ENCODE measurements around the gene PDS5A. TPM values are rescaled to one million over a fixed set of nuclear protein-coding genes. Genes with fewer than 3 reads are reported as not detected.
A peak's percentile ranks its signal among the peaks of the same experiment; 100 is the strongest.

PDS5A gene
- total and polyA plus RNA-seq, 4 experiments from 2014 or later: 27.4 to 97.6 (median 76.8) TPM

DNA sequence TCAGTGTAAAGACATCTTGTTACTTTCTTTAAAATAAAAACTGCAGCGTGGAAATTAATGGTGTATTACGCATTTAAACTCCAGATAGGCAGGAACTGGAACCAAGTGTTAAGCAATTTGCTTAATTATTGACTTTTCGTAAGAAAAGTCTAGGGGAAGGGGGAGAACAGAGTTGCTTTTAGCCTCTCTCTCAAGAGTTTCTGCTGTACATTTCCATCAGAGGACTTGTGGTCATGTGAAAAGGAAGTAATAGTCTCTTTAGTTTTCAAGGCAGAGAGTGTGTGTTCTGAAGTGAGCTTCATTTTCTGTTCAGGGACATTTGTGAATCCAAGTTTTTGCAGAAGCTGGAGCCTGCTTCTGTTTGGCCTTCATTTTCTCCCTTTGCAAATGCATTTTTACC, 152.6 kb downstream of the PDS5A start:
- CTCF ChIA-PET (ENCODE audit: partially characterized antibody): interaction anchor here (0.7 kb wide), 1 partner anchor 923 kb away, joined by 5 read pairs; no protein-coding TSS in a partner anchor
- H3K27ac ChIP-seq (ENCODE audit: low read depth, low read length): no peak overlapping the region
- peaks cover 25% of the 10 kb centered on the region for H3K36me3 ChIP-seq (ENCODE audit: insufficient read depth, low read length)
- intact Hi-C loops (cut with micrococcal nuclease): no loop called here
- Mint-ChIP-seq H3K27ac (peak overlapping the region in 1 of 7 donors; percentile 43), H3K4me3 (no peak overlapping the region), H3K27me3 (no peaks in the 10 kb centered on the region), H3K36me3 (peaks cover 13 to 58% of the 10 kb centered on the region in 2 donors), H3K4me1 (peaks cover 0 to 3% (median 0%) of the 10 kb centered on the region in 4 donors), H3K9me3 (no peaks in the 10 kb centered on the region)
- no peaks in the 10 kb centered on the region for H3K4me1 ChIP-seq (ENCODE audit: insufficient read depth, low read length)
- H3K27me3 ChIP-seq (ENCODE audit: insufficient read depth, low read length): no peaks in the 10 kb centered on the region
- no peak for DNase-seq
- POLR2A ChIA-PET (ENCODE audit: partially characterized antibody): no interaction called here
- H3K4me3 ChIP-seq (ENCODE audit: low read length in 2 of 2): no peak overlapping the region
- no peaks in the 10 kb centered on the region for H3K9me3 ChIP-seq (ENCODE audit: control insufficient read depth in 1 of 2, low read length in 2 of 2)

DNA sequence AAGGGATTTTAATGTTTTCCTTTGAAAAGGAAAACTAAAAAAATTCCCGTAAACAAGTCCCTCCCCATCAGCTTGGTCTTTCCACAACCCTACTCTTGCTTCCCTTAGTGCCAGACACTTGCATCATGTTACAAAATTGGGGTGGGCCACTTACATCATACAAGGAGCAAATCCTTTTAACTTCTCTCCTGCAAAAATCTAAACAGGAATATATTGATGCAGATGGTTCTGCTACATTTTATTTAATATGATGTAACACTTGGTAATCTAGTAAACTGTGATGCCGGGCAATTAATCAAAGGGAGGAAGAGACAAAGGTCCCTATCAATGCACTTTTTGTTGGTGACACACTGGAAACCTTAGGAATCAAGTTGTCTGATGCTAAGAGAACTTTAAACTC, 154.5 kb downstream of the PDS5A start:
- Histone ChIP-seq H3K4me1 (ENCODE audit: insufficient read depth, low read length) (no peaks in the 10 kb centered on the region), H3K4me3 (ENCODE audit: low read length in 2 of 2) (no peak overlapping the region), H3K9me3 (ENCODE audit: control insufficient read depth in 1 of 2, low read length in 2 of 2) (no peaks in the 10 kb centered on the region), H3K27me3 (ENCODE audit: insufficient read depth, low read length) (no peaks in the 10 kb centered on the region), H3K36me3 (ENCODE audit: insufficient read depth, low read length) (peaks cover 19% of the 10 kb centered on the region), H3K27ac (ENCODE audit: low read depth, low read length) (no peak overlapping the region)
- H3K36me3 Mint-ChIP-seq: peaks cover under 1 to 50% of the 10 kb centered on the region in 2 donors
- no peaks in the 10 kb centered on the region for H3K27me3 Mint-ChIP-seq
- peaks cover 0 to 2% (median 0%) of the 10 kb centered on the region in 8 donors for H3K9me3 Mint-ChIP-seq
- no peak overlapping the region for H3K4me3 Mint-ChIP-seq
- intact Hi-C loops (cut with micrococcal nuclease): no loop called here
- CTCF ChIA-PET (ENCODE audit: partially characterized antibody): no interaction called here
- no peak for DNase-seq
- no peaks in the 10 kb centered on the region for H3K4me1 Mint-ChIP-seq
- POLR2A ChIA-PET (ENCODE audit: partially characterized antibody): no interaction called here
- peak overlapping the region in 4 of 7 donors; percentile 11 to 70 (median 18) for H3K27ac Mint-ChIP-seq

DNA sequence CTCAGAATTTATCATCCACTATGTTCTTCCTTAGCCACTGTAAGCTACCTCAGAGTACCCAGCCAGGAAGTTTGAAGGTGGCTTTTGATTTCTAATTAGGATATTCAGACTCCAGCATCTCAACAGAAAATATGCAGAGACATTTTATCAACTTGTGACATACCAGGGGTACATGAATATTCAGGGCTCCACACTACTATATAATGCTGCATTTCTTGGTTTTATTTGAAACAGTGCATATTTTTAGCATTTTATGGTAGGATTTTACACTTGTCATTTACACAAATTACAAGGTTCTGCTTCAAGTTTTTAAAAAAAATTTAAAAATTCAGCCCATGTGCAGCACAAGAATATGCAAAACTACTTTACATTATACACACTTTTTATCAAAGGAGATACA, 155.0 kb downstream of the PDS5A start:
- CTCF ChIA-PET (ENCODE audit: partially characterized antibody): no interaction called here
- Histone ChIP-seq H3K4me1 (ENCODE audit: insufficient read depth, low read length) (no peaks in the 10 kb centered on the region), H3K27ac (ENCODE audit: low read depth, low read length) (no peak overlapping the region), H3K36me3 (ENCODE audit: insufficient read depth, low read length) (peaks cover 13% of the 10 kb centered on the region), H3K4me3 (ENCODE audit: low read length in 2 of 2) (no peak overlapping the region), H3K9me3 (ENCODE audit: control insufficient read depth in 1 of 2, low read length in 2 of 2) (no peaks in the 10 kb centered on the region), H3K27me3 (ENCODE audit: insufficient read depth, low read length) (no peaks in the 10 kb centered on the region)
- H3K4me1 Mint-ChIP-seq: no peaks in the 10 kb centered on the region
- DNase-seq: no peak
- peaks cover 0 to 46% of the 10 kb centered on the region in 2 donors for H3K36me3 Mint-ChIP-seq
- intact Hi-C loops (cut with micrococcal nuclease): no loop called here
- H3K9me3 Mint-ChIP-seq: peaks cover 0 to 2% (median 0%) of the 10 kb centered on the region in 8 donors
- H3K4me3 Mint-ChIP-seq: no peak overlapping the region
- no peak overlapping the region for H3K27ac Mint-ChIP-seq
- POLR2A ChIA-PET (ENCODE audit: partially characterized antibody): no interaction called here
- no peaks in the 10 kb centered on the region for H3K27me3 Mint-ChIP-seq

DNA sequence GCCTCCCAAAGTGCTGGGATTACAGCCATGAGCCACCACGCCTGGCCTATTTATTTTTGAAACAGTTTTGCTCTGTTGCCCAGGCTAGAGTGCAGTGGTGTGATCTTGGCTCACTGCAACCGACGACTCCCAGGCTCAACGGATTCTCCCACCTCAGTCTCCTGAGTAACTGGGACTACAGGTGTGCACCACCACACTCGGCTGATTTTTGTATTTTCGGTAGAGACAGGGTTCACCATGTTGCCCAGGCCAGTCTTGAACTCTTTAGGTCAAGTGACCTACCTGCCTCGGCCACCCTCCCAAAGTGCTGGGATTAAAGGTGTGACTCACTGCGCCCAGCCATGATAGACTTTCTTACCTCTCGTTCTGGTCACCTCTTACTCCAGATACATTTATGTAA, 155.8 kb downstream of the PDS5A start:
- ChIA-PET CTCF (ENCODE audit: partially characterized antibody) (no interaction called here), POLR2A (ENCODE audit: partially characterized antibody) (no interaction called here)
- Mint-ChIP-seq H3K27ac (peak overlapping the region in 3 of 7 donors; percentile 4 to 60 (median 41)), H3K36me3 (peaks cover 0 to 41% of the 10 kb centered on the region in 2 donors), H3K27me3 (no peaks in the 10 kb centered on the region), H3K4me3 (no peak overlapping the region), H3K4me1 (peaks cover 0 to 2% (median 0%) of the 10 kb centered on the region in 4 donors), H3K9me3 (peaks cover 0 to 2% (median 0%) of the 10 kb centered on the region in 8 donors)
- H3K27ac ChIP-seq (ENCODE audit: low read depth, low read length): no peak overlapping the region
- DNase-seq: no peak
- H3K4me3 ChIP-seq (ENCODE audit: low read length in 2 of 2): no peak overlapping the region
- no peaks in the 10 kb centered on the region for H3K4me1 ChIP-seq (ENCODE audit: insufficient read depth, low read length)
- no peaks in the 10 kb centered on the region for H3K27me3 ChIP-seq (ENCODE audit: insufficient read depth, low read length)
- peaks cover 13% of the 10 kb centered on the region for H3K36me3 ChIP-seq (ENCODE audit: insufficient read depth, low read length)
- intact Hi-C loops (cut with micrococcal nuclease): no loop called here
- no peaks in the 10 kb centered on the region for H3K9me3 ChIP-seq (ENCODE audit: control insufficient read depth in 1 of 2, low read length in 2 of 2)

DNA sequence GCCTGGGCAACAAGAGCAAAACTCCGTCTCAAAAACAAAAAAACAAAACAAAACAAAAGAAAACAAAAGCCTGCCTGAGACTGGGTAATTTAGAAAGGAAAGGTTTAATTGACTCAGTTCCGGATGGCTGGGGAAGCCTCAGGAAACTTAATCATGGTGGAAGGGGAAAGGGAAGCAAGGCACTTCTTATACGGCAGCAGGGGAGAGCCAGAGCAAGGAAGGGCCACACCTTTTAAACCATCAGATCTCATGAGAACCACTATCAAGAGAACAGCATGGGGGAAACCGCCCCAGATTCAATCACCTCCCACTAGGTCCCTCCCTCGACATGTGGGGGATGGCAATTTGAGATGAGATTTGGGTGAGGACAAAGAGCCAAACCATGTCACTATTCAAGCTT, 157.5 kb downstream of the PDS5A start:
- no peak for DNase-seq
- Histone ChIP-seq H3K9me3 (ENCODE audit: control insufficient read depth in 1 of 2, low read length in 2 of 2) (no peaks in the 10 kb centered on the region), H3K36me3 (ENCODE audit: insufficient read depth, low read length) (peaks cover 4% of the 10 kb centered on the region), H3K4me1 (ENCODE audit: insufficient read depth, low read length) (no peaks in the 10 kb centered on the region), H3K27ac (ENCODE audit: low read depth, low read length) (no peak overlapping the region), H3K27me3 (ENCODE audit: insufficient read depth, low read length) (no peaks in the 10 kb centered on the region), H3K4me3 (ENCODE audit: low read length in 2 of 2) (no peak overlapping the region)
- Mint-ChIP-seq H3K4me1 (peaks cover 0 to 2% (median 0%) of the 10 kb centered on the region in 4 donors), H3K9me3 (peaks cover 0 to 4% (median 0%) of the 10 kb centered on the region in 8 donors), H3K36me3 (peaks cover 0 to 29% of the 10 kb centered on the region in 2 donors), H3K27me3 (no peaks in the 10 kb centered on the region), H3K27ac (peak overlapping the region in 1 of 7 donors; percentile 21), H3K4me3 (no peak overlapping the region)
- CTCF ChIA-PET (ENCODE audit: partially characterized antibody): no interaction called here
- POLR2A ChIA-PET (ENCODE audit: partially characterized antibody): no interaction called here
- intact Hi-C loops (cut with micrococcal nuclease): no loop called here

DNA sequence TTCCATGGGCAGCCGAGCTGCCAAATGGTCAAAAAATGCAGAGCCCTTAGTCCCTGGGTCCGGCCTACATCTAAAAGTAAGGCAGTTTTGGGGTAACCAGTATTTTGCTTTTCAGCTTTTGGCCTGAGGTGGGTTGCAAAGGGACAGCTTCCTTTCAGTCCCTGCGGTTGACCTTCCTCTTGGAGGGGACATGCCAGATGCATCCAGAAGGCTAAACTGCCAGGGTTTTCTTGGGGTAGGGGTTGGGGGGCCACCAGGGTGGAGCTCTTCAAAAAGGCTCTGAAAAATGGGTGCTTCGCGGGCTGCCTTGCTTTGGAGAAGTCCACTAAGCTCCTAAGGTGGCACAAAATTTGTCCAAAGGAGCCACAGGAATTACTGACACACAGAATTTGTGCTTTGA, 159.1 kb downstream of the PDS5A start:
- CTCF ChIA-PET (ENCODE audit: partially characterized antibody): interaction anchor here (0.7 kb wide), 1 partner anchor 13 kb away, joined by 3 read pairs; no protein-coding TSS in a partner anchor
- H3K9me3 Mint-ChIP-seq: peaks cover 0 to 4% (median 0%) of the 10 kb centered on the region in 8 donors
- Histone ChIP-seq H3K4me3 (ENCODE audit: low read length in 2 of 2) (no peak overlapping the region), H3K27me3 (ENCODE audit: insufficient read depth, low read length) (no peaks in the 10 kb centered on the region), H3K27ac (ENCODE audit: low read depth, low read length) (no peak overlapping the region), H3K36me3 (ENCODE audit: insufficient read depth, low read length) (no peaks in the 10 kb centered on the region), H3K9me3 (ENCODE audit: control insufficient read depth in 1 of 2, low read length in 2 of 2) (no peaks in the 10 kb centered on the region), H3K4me1 (ENCODE audit: insufficient read depth, low read length) (no peaks in the 10 kb centered on the region)
- intact Hi-C loops (cut with micrococcal nuclease): no loop called here
- no peak overlapping the region for H3K27ac Mint-ChIP-seq
- DNase-seq: no peak
- H3K4me3 Mint-ChIP-seq: no peak overlapping the region
- POLR2A ChIA-PET (ENCODE audit: partially characterized antibody): no interaction called here
- peaks cover 0 to 2% (median 0%) of the 10 kb centered on the region in 4 donors for H3K4me1 Mint-ChIP-seq
- H3K27me3 Mint-ChIP-seq: no peaks in the 10 kb centered on the region
- H3K36me3 Mint-ChIP-seq: peaks cover 0 to 19% of the 10 kb centered on the region in 2 donors

DNA sequence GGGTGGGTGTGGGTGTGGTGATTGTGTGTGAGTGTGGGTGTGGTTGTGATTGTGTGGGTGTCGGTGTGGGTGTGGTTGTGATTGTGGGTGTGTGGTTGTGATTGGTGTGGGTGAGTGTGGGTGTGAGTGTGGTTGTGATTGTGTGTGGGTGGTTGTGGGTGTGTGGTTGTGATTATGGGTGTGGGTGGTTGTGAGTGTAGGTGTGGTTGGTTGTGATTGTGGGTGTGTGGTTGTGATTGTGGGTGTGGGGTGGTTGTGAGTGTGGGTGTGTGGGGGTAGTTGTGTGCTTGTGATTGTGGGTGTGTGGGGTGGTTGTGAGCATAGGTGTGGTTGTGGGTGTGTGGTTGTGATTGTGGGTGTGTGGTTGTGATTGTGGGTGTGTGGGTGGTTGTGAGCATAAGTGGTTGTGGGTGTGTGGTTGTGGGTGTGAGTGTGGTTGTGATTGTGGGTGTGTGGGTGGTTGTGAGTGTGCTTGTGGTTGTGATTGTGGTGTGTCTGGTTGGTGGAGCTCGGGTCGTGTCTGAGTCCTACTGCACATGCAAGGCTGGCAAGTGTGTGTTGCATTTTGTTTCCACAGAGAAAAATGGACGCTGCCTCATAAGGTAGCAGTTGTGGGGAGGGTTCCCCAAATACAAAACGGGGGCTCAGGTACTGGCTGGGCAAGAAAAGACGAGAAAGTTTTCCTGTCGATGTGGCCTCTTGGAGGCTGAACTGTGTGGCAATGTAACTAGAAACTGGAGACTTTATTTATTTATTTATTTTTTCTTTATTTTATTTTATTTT, 163.1 kb downstream of the PDS5A start:
- Histone ChIP-seq H3K4me1 (ENCODE audit: insufficient read depth, low read length) (no peaks in the 10 kb centered on the region), H3K36me3 (ENCODE audit: insufficient read depth, low read length) (no peaks in the 10 kb centered on the region), H3K4me3 (ENCODE audit: low read length in 2 of 2) (no peak overlapping the region), H3K9me3 (ENCODE audit: control insufficient read depth in 1 of 2, low read length in 2 of 2) (no peaks in the 10 kb centered on the region), H3K27ac (ENCODE audit: low read depth, low read length) (no peak overlapping the region), H3K27me3 (ENCODE audit: insufficient read depth, low read length) (no peaks in the 10 kb centered on the region)
- Mint-ChIP-seq H3K4me3 (no peak overlapping the region), H3K9me3 (peaks cover 0 to 10% (median 0%) of the 10 kb centered on the region in 8 donors), H3K27me3 (no peaks in the 10 kb centered on the region), H3K4me1 (peaks cover 0 to 10% (median 3%) of the 10 kb centered on the region in 4 donors), H3K27ac (peak overlapping the region in 6 of 7 donors; percentile 13 to 91 (median 65)), H3K36me3 (peaks cover 0 to 3% of the 10 kb centered on the region in 2 donors)
- peak in 4 of 5 donors; percentile 27 to 48 (median 36) for DNase-seq
- intact Hi-C loops (cut with micrococcal nuclease): no loop called here
- ChIA-PET POLR2A (ENCODE audit: partially characterized antibody) (no interaction called here), CTCF (ENCODE audit: partially characterized antibody) (no interaction called here)
